ENCODE results near the gene UROC1. TPM values are rescaled to one million over a fixed set of nuclear protein-coding genes. Genes with fewer than 3 reads are reported as not detected.
A peak's percentile ranks its signal among the peaks of the same experiment; 100 is the strongest.

UROC1 gene
- total and polyA plus RNA-seq, 2 of the 13 experiments (the other 11 are each of a cell fraction or from before 2014, with no cell fraction given): 0.71 to 1.3 TPM

GRCh38 chr3:126509597-126510307 is 7.8 kb downstream of the UROC1 start:
- POLR2A ChIA-PET: interaction anchor here (1.3 kb wide), 1 partner anchor 9 kb away, joined by 3 read pairs; no protein-coding TSS in a partner anchor

More at GRCh38 chr3:126509597-126510307, 7.8 kb downstream of the UROC1 start:
- Histone ChIP-seq H3K4me3 (replicated peaks in 1 of 3; ENCODE audit: insufficient read depth in 1 of 3, low read depth in 2 of 3, low read length in 3 of 3) (no peak overlapping the region), H4K20me1 (ENCODE audit: insufficient read depth, low read length) (no peaks in the 10 kb centered on the region), H3K4me1 (ENCODE audit: insufficient read depth, low read length) (peaks cover 8% of the 10 kb centered on the region; the same call in 1 of the 2 replicates), H3K9me3 (ENCODE audit: low read length) (no peaks in the 10 kb centered on the region), H3K27ac (ENCODE audit: extremely low read length, insufficient read depth, low read length) (no peak overlapping the region), H3K36me3 (replicated peaks in 1 of 2; ENCODE audit: control insufficient read depth in 1 of 2, insufficient read depth in 2 of 2, low read length in 2 of 2) (no peaks in the 10 kb centered on the region), H3K27me3 (ENCODE audit: control insufficient read depth in 1 of 2, insufficient read depth in 2 of 2, low read length in 2 of 2) (peaks cover 0 to 3% of the 10 kb centered on the region in 2 experiments; a peak in 1 of 5 replicates), H3K9ac (ENCODE audit: insufficient read depth, low read depth, low read length) (no peak overlapping the region), H2AFZ (ENCODE audit: low read length) (no peak overlapping the region), H3K4me2 (ENCODE audit: low read depth, low read length) (no peak overlapping the region), H3K79me2 (ENCODE audit: insufficient read depth, low read length) (no peaks in the 10 kb centered on the region)
- no peak; the same call in 1 of the 3 replicates for ATAC-seq
- WGBS (ENCODE audit: low lambda C conversion rate): 68% methylated on average over 10 of the region's 18 CpGs
- no peak for DNase-seq (ENCODE audit: low spot score)
- no peak for FAIRE-seq
- intact Hi-C loops (cut with micrococcal nuclease; ENCODE audit: unreplicated experiment) (no loop called here), in situ Hi-C loops (cut with HindIII; ENCODE audit: extremely low pct_ligation_motif_present, low pct_unique_long_range_greater_than_20kb) (no loop called here)
- TF ChIP-seq ZBTB33 (CRISPR knock-in tag; IDR thresholded peaks at IDR 0.05): peak; percentile 60; the same call in 1 of the 2 replicates
- 0 out of 2 replicates have a peak, but pooled peaks have one; percentile 8 for TF ChIP-seq ZFP91 (CRISPR knock-in tag; IDR thresholded peaks at IDR 0.05; ENCODE audit: borderline replicate concordance)
- TF ChIP-seq NCOA5 (CRISPR knock-in tag; IDR thresholded peaks at IDR 0.05): no peak
- no TSS peak for BruUV-seq (replicated peaks)
- CTCF ChIA-PET (ENCODE audit: low intra/inter-chr PET ratio, low total read pairs): no interaction called here
